Neural progenitor cell (in vitro differentiated cells): ENCODE results near the gene ARHGAP33. TPM values are rescaled to one million over a fixed set of nuclear protein-coding genes. Genes with fewer than 3 reads are reported as not detected.

Experiments
- DNase-seq: peaks from one replicate; pipeline ENCODE4 v3.0.0-alpha.2; 2016; ENCODE audit warnings: low spot score
- H2AFZ ChIP-seq: fragments of 200-600 bp; sonication (generic); replicated peaks from 2 replicates; pipeline ENCODE4 v1.6.1; 2016; ENCODE audit warnings: antibody characterized with exemption
- H3F3A ChIP-seq: fragments of 200-600 bp; sonication (generic); 2 replicates; pipeline ENCODE4 v1.6.1; 2016; ENCODE audit warnings: antibody characterized with exemption, low read depth
- H3K27ac ChIP-seq: fragments of 200-600 bp; sonication (generic); 2 replicates; pipeline ENCODE4 v1.5.1; 2016; ENCODE audit warnings: mild to moderate bottlenecking
- H3K27me3 ChIP-seq: fragments of 200-600 bp; sonication (generic); 2 replicates; pipeline ENCODE4 v1.6.1; 2016; ENCODE audit warnings: mild to moderate bottlenecking, moderate library complexity
- H3K36me3 ChIP-seq: fragments of 200-600 bp; sonication (generic); 2 replicates; pipeline ENCODE4 v1.5.1; 2016
- H3K4me1 ChIP-seq: fragments of 200-600 bp; sonication (generic); 2 replicates; pipeline ENCODE4 v1.6.1; 2016; ENCODE audit warnings: mixed run types
- H3K4me2 ChIP-seq: fragments of 200-600 bp; sonication (generic); 2 replicates; pipeline ENCODE4 v1.6.1; 2016
- H3K4me3 ChIP-seq: fragments of 200-600 bp; sonication (generic); 2 replicates; pipeline ENCODE4 v1.5.1; 2016
- H3K79me2 ChIP-seq: fragments of 200-600 bp; sonication (generic); 2 replicates; pipeline ENCODE4 v1.6.1; 2016; ENCODE audit warnings: low read depth
- H3K9ac ChIP-seq: fragments of 200-600 bp; sonication (generic); 2 replicates; pipeline ENCODE4 v1.6.1; 2016
- H3K9me3 ChIP-seq: fragments of 200-600 bp; sonication (generic); 2 replicates; pipeline ENCODE4 v1.5.1; 2016; ENCODE audit warnings: low read depth
- H4K20me1 ChIP-seq: fragments of 200-600 bp; sonication (generic); 2 replicates; pipeline ENCODE4 v1.6.1; 2016; ENCODE audit warnings: low read depth
- H3K27ac Mint-ChIP-seq: 3 replicates; pipeline ENCODE4 v1.8.0; 2021; ENCODE audit warnings: mixed read lengths
- H3K27me3 Mint-ChIP-seq: 2 replicates; pipeline ENCODE4 v1.8.0; 2022; ENCODE audit warnings: low read depth, mild to moderate bottlenecking, inconsistent platforms, moderate library complexity, mixed read lengths; ENCODE audit not compliant: insufficient read depth
- H3K36me3 Mint-ChIP-seq: 3 replicates; pipeline ENCODE4 v1.8.0; 2021; ENCODE audit warnings: mixed read lengths
- H3K4me1 Mint-ChIP-seq: 3 replicates; pipeline ENCODE4 v1.8.0; 2021; ENCODE audit warnings: mixed read lengths
- H3K4me3 Mint-ChIP-seq: 3 replicates; pipeline ENCODE4 v1.8.0; 2021; ENCODE audit warnings: mild to moderate bottlenecking, moderate library complexity, mixed read lengths
- H3K9me3 Mint-ChIP-seq: 3 replicates; pipeline ENCODE4 v1.8.0; 2020; ENCODE audit warnings: mixed read lengths
- CTCF ChIP-seq: fragments of 200-600 bp; sonication (generic); IDR thresholded peaks from 2 replicates; pipeline ENCODE4 v1.5.1; 2017; ENCODE audit warnings: antibody characterized with exemption, mild to moderate bottlenecking
- EZH2 ChIP-seq: fragments of 200-600 bp; sonication (generic); IDR thresholded peaks from 2 replicates; pipeline ENCODE4 v1.6.1; 2017; ENCODE audit warnings: antibody characterized with exemption, mild to moderate bottlenecking, moderate library complexity
- EZH2phosphoT487 ChIP-seq: fragments of 200-600 bp; sonication (generic); IDR thresholded peaks from 2 replicates; pipeline ENCODE4 v1.6.1; 2017; ENCODE audit warnings: antibody characterized with exemption
- total RNA-seq: library from RNA; depleted of rRNA; stranded (reverse); fragments of >200 nt; gene quantifications from 2 replicates; pipeline ENCODE4 v1.2.3, GENCODE V29; 2015; ENCODE audit warnings: low replicate concordance

Gene ARHGAP33
- total RNA-seq, 1 donor from 2014 or later, result 6.5 TPM

DNA sequence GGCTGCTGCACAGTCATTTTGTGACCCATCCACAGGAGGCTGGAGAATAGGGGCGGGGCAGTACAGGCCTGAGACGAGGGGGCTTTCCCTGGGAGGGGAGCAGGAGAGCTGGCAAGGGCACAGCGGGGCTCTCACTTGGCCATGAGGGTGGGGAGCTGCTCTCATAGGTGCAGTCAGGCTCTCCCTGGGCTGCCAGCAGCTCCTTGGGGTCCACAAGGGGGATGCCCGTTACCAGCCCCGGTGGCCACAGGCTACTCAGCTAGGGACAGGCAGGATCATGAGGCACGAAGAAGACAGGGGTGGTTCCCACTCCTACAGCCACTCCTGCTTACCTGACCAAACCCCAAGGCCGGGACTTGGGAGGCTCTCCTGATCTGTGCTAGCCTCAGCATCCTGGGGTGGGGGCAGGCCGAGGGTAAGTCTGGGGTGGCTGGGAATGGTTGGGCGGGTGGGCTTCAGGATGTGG, 16.5 kb downstream of the ARHGAP33 start:
- H3K9me3 ChIP-seq, result no peaks in the 10 kb centered on the region
- H2AFZ ChIP-seq, result no peak overlapping the region
- peaks cover 2% of the 10 kb centered on the region for H3K4me1 ChIP-seq
- peaks cover 20% of the 10 kb centered on the region for H3K27me3 Mint-ChIP-seq
- no peak overlapping the region for H3K27ac Mint-ChIP-seq
- H3K9me3 Mint-ChIP-seq, result no peaks in the 10 kb centered on the region
- no peaks in the 10 kb centered on the region for H3F3A ChIP-seq
- H3K9ac ChIP-seq, result no peak overlapping the region
- no peaks in the 10 kb centered on the region for H4K20me1 ChIP-seq
- DNase-seq, result no peak
- no peak overlapping the region for H3K4me3 Mint-ChIP-seq
- H3K36me3 Mint-ChIP-seq, result peaks cover 1% of the 10 kb centered on the region
- H3K4me1 Mint-ChIP-seq, result peaks cover under 1% of the 10 kb centered on the region
- H3K4me3 ChIP-seq, result no peak overlapping the region
- no peak for TF ChIP-seq EZH2
- TF ChIP-seq EZH2phosphoT487, result no peak
- TF ChIP-seq CTCF, result no peak
- no peaks in the 10 kb centered on the region for H3K79me2 ChIP-seq
- H3K4me2 ChIP-seq, result no peak overlapping the region
- no peaks in the 10 kb centered on the region for H3K36me3 ChIP-seq
- H3K27me3 ChIP-seq, result peaks cover 24% of the 10 kb centered on the region
- H3K27ac ChIP-seq, result no peak overlapping the region

DNA sequence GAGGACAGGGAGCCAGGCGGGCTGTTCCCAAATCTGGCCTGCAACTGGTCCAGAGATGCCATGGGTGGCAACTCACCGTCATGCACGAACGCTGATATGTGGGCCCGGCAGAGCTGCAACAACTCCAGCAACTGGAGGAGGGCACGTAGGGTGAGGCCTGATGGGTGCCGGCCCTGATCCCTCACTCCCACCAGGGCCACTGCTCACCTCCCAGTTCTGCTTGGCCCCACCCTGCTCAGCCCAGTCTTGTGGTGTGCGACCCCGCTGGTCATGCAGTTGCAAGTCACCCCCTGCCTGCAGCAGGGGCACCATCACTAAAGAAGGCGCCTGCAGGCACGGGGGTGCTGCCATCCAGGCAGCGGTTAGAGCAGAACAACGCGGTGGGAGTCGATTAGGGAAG, 16.9 kb downstream of the ARHGAP33 start:
- Histone ChIP-seq H3K9ac (no peak overlapping the region), H3K4me3 (no peak overlapping the region), H3K9me3 (no peaks in the 10 kb centered on the region), H3K4me2 (no peak overlapping the region), H3K27me3 (peaks cover 29% of the 10 kb centered on the region), H3K27ac (no peak overlapping the region), H2AFZ (no peak overlapping the region), H3K36me3 (no peaks in the 10 kb centered on the region), H3F3A (no peaks in the 10 kb centered on the region), H3K4me1 (peaks cover 5% of the 10 kb centered on the region), H4K20me1 (no peaks in the 10 kb centered on the region), H3K79me2 (no peaks in the 10 kb centered on the region)
- H3K27ac Mint-ChIP-seq, result no peak overlapping the region
- H3K9me3 Mint-ChIP-seq, result no peaks in the 10 kb centered on the region
- DNase-seq, result no peak
- TF ChIP-seq EZH2 (no peak), CTCF (no peak)
- H3K4me3 Mint-ChIP-seq, result no peak overlapping the region
- peaks cover 25% of the 10 kb centered on the region for H3K27me3 Mint-ChIP-seq
- peaks cover 5% of the 10 kb centered on the region for H3K4me1 Mint-ChIP-seq
- peaks cover 1% of the 10 kb centered on the region for H3K36me3 Mint-ChIP-seq

DNA sequence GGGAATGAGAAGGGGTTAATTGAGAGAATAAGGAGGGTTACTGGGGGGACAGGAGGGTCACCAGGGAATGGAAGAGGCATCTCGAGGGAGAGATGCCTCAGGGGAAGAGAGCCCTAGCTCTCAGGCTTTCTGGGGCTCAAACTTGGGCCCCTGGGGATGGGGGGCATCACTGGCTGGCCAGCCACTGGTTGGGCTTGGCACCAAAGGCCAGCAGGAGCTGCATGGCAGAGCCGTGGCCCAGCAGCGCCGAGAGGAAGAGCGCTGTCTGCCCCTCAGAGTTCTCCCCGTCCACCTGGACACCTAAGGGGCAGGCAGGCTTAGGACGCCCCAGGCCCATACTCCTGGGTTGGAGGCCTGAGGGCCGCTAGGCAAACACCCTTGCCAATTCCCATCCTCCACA, 17.5 kb downstream of the ARHGAP33 start:
- Mint-ChIP-seq H3K4me1 (peaks cover 5% of the 10 kb centered on the region), H3K27me3 (peaks cover 29% of the 10 kb centered on the region), H3K36me3 (peaks cover 1% of the 10 kb centered on the region), H3K9me3 (no peaks in the 10 kb centered on the region), H3K4me3 (no peak overlapping the region), H3K27ac (no peak overlapping the region)
- no peak overlapping the region for H3K27ac ChIP-seq
- no peak overlapping the region for H3K9ac ChIP-seq
- H3F3A ChIP-seq, result no peaks in the 10 kb centered on the region
- H3K4me3 ChIP-seq, result no peak overlapping the region
- no peaks in the 10 kb centered on the region for H3K9me3 ChIP-seq
- no peak for TF ChIP-seq CTCF
- no peak for TF ChIP-seq EZH2
- no peak for TF ChIP-seq EZH2phosphoT487
- no peak overlapping the region for H3K4me2 ChIP-seq
- peaks cover 35% of the 10 kb centered on the region for H3K27me3 ChIP-seq
- no peak overlapping the region for H2AFZ ChIP-seq
- H4K20me1 ChIP-seq, result no peaks in the 10 kb centered on the region
- H3K4me1 ChIP-seq, result peaks cover 5% of the 10 kb centered on the region
- no peaks in the 10 kb centered on the region for H3K79me2 ChIP-seq
- H3K36me3 ChIP-seq, result no peaks in the 10 kb centered on the region
- no peak for DNase-seq
